Kidney glomerular epithelial cell (primary cell): ENCODE measurements around the gene SHD.
A peak's percentile ranks its signal among the peaks of the same experiment; 100 is the strongest.

Experiments
- DNase-seq: peaks from one replicate; lab custom pipeline; 2025; lab: John Stamatoyannopoulos, UW

The SHD gene

GRCh38 chr19:4298810-4299550 is 19.9 kb downstream of the SHD start:
- no peak for DNase-seq

DNA sequence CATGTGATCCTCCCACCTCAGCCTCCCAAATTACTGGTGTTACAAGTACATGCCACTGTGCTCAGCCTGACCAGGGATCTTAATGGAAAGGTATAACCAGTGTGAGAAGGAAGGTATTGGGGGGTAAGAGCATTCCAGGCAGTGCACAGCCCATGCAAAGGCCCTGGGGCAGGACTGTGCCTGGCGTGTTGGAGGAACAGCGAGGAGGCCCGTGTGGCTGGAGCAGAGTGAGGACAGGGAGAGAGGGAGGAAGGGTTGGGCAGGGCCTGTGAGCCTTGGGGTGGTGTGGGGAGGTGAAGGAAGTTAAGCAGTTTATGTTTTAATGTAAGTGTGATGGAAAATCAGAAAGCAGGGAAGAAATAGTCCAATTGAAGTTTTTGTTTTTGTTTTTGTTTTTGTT is 21.5 kb downstream of the SHD start:
- no peak for DNase-seq

GRCh38 chr19:4301590-4302242 is 22.6 kb downstream of the SHD start:
- no peak for DNase-seq

GRCh38 chr19:4302243-4302640 is 23.2 kb downstream of the SHD start, which contains the start of gene TMIGD2:
Gene TMIGD2 (minus strand): TSS chr19:4302389. CDS start chr19:4302385, 4 bp downstream.
- no peak for DNase-seq

DNA sequence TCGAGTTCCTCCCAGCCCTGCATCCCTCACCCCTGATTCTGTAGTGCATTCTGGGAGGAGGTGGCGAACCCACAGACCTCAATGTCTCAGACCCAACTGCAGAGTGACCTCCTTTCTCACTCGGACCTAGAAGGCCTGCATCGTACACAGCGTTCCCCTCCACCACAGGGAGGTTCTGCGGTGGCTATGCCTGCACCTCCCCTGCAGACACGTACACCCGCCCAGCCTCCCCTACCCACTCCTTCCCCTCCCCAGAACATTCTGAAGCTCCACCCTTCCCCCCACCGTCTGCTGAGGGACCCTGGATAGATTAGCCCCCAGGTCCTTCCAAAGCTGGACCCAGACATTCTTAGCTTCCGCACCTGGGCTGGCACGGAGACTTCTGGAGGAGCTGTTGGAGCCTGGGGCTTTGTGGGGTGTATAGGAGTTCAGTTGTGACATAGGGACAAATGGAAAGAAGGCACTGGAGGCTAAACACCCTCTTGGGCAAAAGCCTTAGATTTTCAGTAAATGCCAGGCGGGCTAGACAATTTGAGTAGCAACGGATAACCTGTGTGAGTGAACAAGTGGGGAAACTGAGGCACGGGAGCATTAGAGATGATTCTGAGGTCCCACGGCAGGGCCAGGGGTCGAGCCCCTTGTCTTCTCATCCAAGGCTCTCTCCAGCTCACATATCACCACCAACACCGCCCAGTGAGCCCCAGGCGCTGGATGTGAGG is 24.9 kb downstream of the SHD start:
- DNase-seq: no peak

DNA sequence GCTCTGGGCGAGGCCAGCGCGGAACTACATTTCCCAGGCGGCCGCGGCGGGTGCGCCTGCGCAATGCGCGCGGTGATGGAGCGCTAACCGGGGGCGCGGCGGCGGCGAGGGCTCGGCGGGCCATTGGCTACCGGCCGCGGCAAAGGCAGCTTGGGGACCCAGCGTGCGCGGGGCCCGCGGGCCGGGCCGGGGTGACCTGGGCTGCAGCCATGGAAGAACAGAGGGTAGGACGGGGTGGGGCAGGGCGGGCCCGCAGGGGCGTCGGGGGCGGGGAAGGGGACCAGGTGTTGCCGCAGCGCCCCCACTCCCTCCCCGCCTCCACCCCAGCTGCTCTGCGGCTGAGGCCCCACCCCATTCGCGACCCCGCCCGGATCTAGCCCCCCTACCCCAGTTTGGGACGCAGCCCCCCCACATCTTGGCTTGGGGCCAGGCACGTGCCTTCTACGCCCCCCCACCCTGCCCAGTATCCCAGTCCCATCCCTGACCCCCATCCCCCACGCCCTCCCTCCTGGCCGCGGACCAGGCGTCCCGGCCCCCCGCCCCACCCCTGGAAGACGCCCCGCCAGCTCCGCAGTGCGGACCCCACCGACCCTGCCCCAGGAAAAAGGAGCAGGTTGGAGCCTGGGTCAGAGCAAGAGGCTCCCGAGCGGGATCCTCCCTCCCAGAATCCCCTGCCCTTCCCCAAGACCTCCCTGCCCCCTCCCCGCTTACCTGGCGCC is 25.6 kb downstream of the SHD start, which contains the start of gene FSD1:
TSS of gene FSD1 (plus strand) at position 61 of the 719 bp plus-strand sequence. CDS start at position 210, 149 bp downstream.
- DNase-seq: peak; percentile 7

DNA sequence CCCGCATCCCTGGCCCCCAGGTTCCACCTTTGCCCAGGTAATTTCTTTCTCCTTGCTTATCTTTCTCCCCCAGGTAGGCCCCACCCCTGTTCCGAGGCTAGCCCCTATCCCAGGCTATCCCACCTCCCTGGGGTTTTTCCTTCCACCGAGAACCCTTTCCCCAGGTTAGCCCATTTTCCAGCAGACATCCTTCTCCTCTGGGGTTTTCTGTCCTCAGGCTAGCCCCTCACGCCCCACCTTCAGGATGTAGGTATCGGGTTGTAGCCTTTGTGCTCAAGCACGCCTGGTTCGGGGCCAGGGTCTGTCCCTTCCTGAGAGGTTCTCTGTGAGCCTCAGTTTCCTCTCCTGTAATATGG is 26.2 kb downstream of the SHD start:
- no peak for DNase-seq

DNA sequence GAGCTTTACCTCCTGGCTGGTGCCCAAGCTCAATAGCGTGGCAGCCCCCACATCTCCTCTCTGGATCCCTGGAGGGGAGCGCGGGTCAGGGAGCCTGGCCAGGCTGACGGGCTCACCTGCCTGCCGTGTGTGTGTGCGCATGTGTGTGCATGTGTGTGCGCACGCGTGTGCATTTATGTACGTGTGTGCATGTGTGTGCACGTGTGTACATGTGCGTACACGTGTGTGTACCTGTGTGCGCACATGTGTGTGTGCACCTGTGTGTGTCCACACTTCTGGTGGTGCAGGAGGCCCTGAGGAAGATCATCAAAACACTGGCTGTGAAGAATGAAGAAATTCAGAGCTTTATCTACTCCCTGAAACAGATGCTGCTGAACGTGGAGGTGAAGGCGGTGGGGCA is 26.6 kb downstream of the SHD start:
- no peak for DNase-seq

- no peak for DNase-seq
Observed at GRCh38 chr19:4310247-4311121, 31.4 kb downstream of the SHD start.

- no peak for DNase-seq
Observed at GRCh38 chr19:4313847-4314490, 34.9 kb downstream of the SHD start.

DNA sequence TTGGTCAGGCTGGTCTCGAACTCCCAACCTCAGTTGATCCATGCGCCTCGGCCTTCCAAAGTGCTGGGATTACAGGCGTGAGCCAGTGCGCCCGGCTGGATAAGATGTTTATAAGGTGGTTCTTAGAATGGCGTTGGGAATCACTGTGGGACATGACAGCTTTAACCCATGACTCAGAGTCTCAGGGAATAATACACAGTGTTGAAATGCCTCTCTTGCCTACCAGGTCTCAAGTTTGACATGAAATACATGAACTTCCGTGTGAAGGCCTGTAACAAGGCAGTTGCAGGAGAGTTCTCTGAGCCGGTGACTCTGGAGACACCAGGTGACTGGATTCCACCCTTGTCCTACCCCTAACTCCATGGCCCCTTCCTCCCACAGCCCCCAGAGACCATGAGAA is 37.9 kb downstream of the SHD start:
- no peak for DNase-seq

DNA sequence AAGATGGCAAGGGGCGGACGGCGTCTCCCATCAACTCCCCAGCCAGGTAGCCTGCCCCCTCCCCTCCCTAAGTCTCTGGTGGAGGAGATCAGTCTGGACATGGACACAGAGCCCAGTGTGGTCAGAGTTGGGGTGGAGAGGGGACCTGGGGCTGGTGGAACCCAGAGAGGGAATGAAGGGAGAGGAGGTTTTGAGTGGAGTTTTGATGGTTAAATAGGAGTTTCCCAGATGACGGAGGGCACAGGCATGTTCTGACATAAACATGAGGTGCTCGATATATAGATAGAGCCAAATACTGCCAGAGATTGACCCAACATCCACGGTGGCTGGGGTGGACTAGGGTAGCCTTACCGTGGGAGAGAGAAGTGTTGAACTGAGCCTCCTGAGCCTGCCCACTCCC is 39.4 kb downstream of the SHD start:
- no peak for DNase-seq

DNA sequence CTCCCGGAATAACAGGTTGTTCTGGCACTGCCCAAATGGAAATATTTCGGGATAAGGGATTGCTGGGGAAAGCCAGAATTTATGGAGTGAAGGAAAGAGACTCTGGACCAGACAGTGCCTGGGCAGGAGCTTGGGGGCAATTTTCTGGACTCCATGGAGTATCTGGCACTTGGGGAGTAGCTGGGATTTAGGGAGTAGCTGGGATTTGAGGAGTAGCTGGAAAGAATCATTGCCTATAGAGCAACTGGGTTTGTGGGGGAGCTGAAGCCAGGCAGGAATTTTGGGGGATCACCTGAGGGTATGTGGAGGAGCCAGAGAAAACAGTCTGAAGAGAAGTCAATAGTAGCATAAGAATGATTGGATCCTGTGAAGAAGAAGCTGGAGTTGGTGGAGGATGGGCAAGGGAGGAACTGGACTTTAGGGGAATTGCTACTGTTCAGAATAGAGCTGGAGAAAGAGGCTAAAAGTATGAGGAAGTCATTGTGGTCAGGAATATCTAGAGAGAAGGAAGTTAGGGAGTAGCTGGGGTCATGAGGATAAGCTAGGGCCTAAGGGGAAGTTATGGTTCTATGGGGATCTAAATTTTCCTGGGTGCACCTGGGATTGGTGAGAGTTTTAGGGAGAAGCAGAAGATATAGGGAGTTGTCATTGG is 40.1 kb downstream of the SHD start:
- DNase-seq: no peak

GRCh38 chr19:4320419-4320818 is 41.4 kb downstream of the SHD start:
- no peak for DNase-seq

DNA sequence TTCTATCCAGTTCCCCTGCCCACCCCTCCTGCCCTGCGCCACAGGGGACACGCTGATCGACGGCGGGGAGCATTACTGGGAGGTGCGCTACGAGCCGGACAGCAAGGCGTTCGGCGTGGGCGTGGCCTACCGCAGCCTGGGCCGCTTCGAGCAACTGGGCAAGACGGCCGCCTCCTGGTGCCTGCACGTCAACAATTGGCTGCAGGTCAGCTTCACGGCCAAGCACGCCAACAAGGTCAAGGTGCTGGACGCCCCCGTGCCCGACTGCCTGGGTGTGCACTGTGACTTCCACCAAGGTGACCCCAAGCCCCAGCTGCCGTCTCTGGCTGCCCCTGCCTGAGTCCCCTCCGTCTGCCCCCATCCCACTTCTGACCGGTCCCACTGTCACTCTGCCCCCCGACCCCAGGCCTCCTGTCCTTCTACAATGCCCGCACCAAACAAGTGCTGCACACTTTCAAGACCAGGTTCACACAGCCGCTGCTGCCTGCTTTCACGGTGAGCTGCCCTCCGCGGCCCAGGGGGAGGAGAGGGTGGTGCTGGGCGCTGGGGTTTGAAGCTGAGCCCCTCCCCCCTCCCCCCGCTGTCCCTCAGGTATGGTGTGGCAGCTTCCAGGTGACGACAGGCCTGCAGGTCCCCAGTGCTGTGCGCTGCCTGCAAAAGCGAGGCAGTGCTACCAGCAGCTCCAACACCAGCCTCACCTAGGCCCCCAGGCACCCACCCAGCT is 44.0 kb downstream of the SHD start:
- no peak for DNase-seq

DNA sequence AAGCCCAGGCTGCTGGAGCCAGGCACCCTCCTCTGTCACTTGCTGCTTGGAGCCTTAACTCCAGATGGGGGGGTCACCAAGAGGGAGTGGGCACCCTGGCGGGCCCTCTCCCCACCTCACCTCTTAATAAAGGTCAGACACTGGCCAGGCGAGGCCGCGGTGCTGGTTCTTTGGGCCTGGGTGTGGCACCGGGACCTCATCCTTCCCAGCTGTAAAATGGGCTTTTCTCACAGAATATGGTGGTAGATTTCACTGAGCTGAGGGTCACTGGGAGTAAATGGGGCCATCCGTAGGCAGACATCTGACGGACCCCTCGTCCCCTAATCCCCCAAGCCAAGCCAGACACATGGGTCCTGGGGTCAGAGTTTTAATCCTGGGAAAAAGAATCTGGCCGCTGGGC is 44.6 kb downstream of the SHD start:
- DNase-seq: no peak

- DNase-seq: no peak
Observed at GRCh38 chr19:4324228-4324627, 45.2 kb downstream of the SHD start.

DNA sequence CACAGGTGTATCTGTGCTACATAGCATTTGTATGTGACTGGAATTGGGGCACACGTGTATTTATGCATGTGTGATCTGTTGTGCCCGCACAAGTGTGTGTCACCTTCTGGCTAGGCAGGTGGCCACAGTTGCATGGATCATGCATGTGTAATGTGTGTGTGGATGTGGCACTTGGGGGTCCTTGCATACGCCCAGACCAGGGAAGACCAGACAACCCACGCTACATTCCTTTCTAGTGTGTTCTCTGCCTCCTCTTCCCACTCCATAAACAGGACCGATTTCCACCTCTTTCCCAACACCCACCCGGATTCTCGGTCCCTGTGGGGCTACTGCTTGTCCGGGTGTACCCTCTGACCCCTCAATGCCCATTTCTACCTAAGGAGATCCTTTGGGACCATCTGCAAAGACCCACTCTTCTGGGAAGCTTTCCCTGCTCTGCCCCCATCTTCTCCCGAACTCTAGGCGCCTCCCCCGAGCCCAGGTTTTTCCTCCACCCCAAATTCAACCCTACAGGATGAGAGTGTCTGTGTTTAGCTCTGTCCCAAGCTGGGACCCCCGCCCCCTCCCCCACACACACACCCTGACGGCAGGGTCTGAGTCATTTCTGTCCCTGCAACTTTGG is 47.3 kb downstream of the SHD start:
- no peak for DNase-seq

- no peak for DNase-seq
Observed at GRCh38 chr19:4326837-4327251, 47.8 kb downstream of the SHD start.
